Mesodermal cell (in vitro differentiated cells): ENCODE measurements around the gene RHBDL3.
"Not testable (repeated sequence)": the region's sequence is repeated elsewhere in the genome, so short reads cannot be mapped to it uniquely, and the experiment has no call there.

Source experiments
- H3K27ac ChIP-seq: 2 replicates; pipeline ENCODE4 v1.7.0; 2013; ENCODE audit warnings: mild to moderate bottlenecking, low read depth, low read length, moderate library complexity; ENCODE audit not compliant: severe bottlenecking
- H3K36me3 ChIP-seq: 2 replicates; pipeline ENCODE4 v1.7.1; 2013; ENCODE audit warnings: mild to moderate bottlenecking, low read length, moderate library complexity; ENCODE audit not compliant: control insufficient read depth, insufficient read depth
- H3K4me1 ChIP-seq: one replicate; pipeline ENCODE4 v1.7.1; 2013; ENCODE audit warnings: mild to moderate bottlenecking, low read length; ENCODE audit not compliant: insufficient read depth, control insufficient read depth, poor library complexity, severe bottlenecking
- H3K4me3 ChIP-seq: 2 replicates; pipeline ENCODE4 v1.7.0; 2013; ENCODE audit warnings: low read length, control low read depth, mild to moderate bottlenecking; ENCODE audit not compliant: insufficient read depth, poor library complexity, severe bottlenecking; ENCODE audit errors: extremely low read depth
- H3K9me3 ChIP-seq: 2 replicates; pipeline ENCODE4 v1.7.1; 2013; ENCODE audit warnings: mild to moderate bottlenecking, low read length, moderate library complexity; ENCODE audit not compliant: control insufficient read depth
- WGBS, 2 experiments: methylation state at CpG; one replicate each; pipeline ENCODE4 v1.1.5; 2013; ENCODE audit warnings: missing lambda C conversion rate in 2 of 2; ENCODE audit not compliant: insufficient coverage in 2 of 2; 5-methylcytosine and 5-hydroxymethylcytosine counted together

The RHBDL3 gene

GRCh38 chr17:32345951-32346600 is 80.4 kb downstream of the RHBDL3 start:
- H3K4me3 ChIP-seq, result no peak overlapping the region
- no peaks in the 10 kb centered on the region for H3K36me3 ChIP-seq
- no peaks in the 10 kb centered on the region for H3K4me1 ChIP-seq
- no peaks in the 10 kb centered on the region for H3K9me3 ChIP-seq
- 90 to 91% methylated on average over 10 to 11 of the region's 11 CpGs for WGBS, 2 experiments
- H3K27ac ChIP-seq, result no peak overlapping the region

GRCh38 chr17:32348483-32348800 is 82.8 kb downstream of the RHBDL3 start:
- Histone ChIP-seq H3K4me3 (no peak overlapping the region), H3K27ac (no peak overlapping the region), H3K4me1 (peaks cover 8% of the 10 kb centered on the region), H3K36me3 (peaks cover 18% of the 10 kb centered on the region), H3K9me3 (no peaks in the 10 kb centered on the region)
- WGBS, 2 experiments, result 100% methylated on average over 1 of the region's 2 CpGs; no CpG with 5 or more reads in 1 of the 2 experiments

GRCh38 chr17:32349503-32349853 is 83.8 kb downstream of the RHBDL3 start:
- peaks cover 10% of the 10 kb centered on the region for H3K4me1 ChIP-seq
- WGBS, 2 experiments, result 50 to 52% methylated on average over 13 to 14 of the region's 15 CpGs
- peaks cover 28% of the 10 kb centered on the region for H3K36me3 ChIP-seq
- H3K4me3 ChIP-seq, result peak overlapping the region; percentile 95
- H3K9me3 ChIP-seq, result no peaks in the 10 kb centered on the region
- H3K27ac ChIP-seq, result peak overlapping the region; percentile 99

GRCh38 chr17:32349854-32350665 is 84.4 kb downstream of the RHBDL3 start, which contains the start of gene ZNF207:
ZNF207 (plus strand) TSS chr17:32350157; CDS start chr17:32350286, 129 bp downstream.
- H3K4me1 ChIP-seq, result peaks cover 11% of the 10 kb centered on the region
- H3K36me3 ChIP-seq, result peaks cover 34% of the 10 kb centered on the region
- WGBS, 2 experiments, result 0 to 1% methylated on average over 31 to 32 of the region's 47 CpGs
- H3K9me3 ChIP-seq, result no peaks in the 10 kb centered on the region
- H3K27ac ChIP-seq, result peak within 1 kb of the TSS; percentile 99
- peak within 1 kb of the TSS; percentile 95 for H3K4me3 ChIP-seq

- WGBS, 2 experiments, result 0% methylated on average over 5 to 6 of the region's 20 CpGs
- no peaks in the 10 kb centered on the region for H3K9me3 ChIP-seq
- peak overlapping the region; percentile 95 for H3K4me3 ChIP-seq
- peak overlapping the region; percentile 99 for H3K27ac ChIP-seq
- H3K4me1 ChIP-seq, result peaks cover 11% of the 10 kb centered on the region
- H3K36me3 ChIP-seq, result peaks cover 42% of the 10 kb centered on the region
These were observed 85.2 kb downstream of the RHBDL3 start for GRCh38 chr17:32350666-32351418.

GRCh38 chr17:32352734-32353133 is 87.1 kb downstream of the RHBDL3 start:
- H3K27ac ChIP-seq, H3K9me3 ChIP-seq: not testable (repeated sequence)
- 94 to 95% methylated on average over 8 to 9 of the region's 9 CpGs for WGBS, 2 experiments
- H3K36me3 ChIP-seq, result peaks cover 59% of the 10 kb centered on the region
- H3K4me3 ChIP-seq, result peak overlapping the region; percentile 95
- peaks cover 14% of the 10 kb centered on the region for H3K4me1 ChIP-seq

- peaks cover 89% of the 10 kb centered on the region for H3K36me3 ChIP-seq
These were observed 90.2 kb downstream of the RHBDL3 start for GRCh38 chr17:32355649-32356377.

GRCh38 chr17:32356378-32356743 is 90.7 kb downstream of the RHBDL3 start:
- Histone ChIP-seq H3K4me3 (no peak overlapping the region), H3K4me1 (peaks cover 14% of the 10 kb centered on the region), H3K9me3 (no peaks in the 10 kb centered on the region), H3K27ac (no peak overlapping the region), H3K36me3 (peaks cover 95% of the 10 kb centered on the region)
- 100% methylated on average over 1 of the region's 3 CpGs; no CpG with 5 or more reads in 1 of the 2 experiments for WGBS, 2 experiments

More at GRCh38 chr17:32355649-32356377, 90.2 kb downstream of the RHBDL3 start:
- Histone ChIP-seq H3K4me1 (peaks cover 14% of the 10 kb centered on the region), H3K9me3 (no peaks in the 10 kb centered on the region), H3K27ac (no peak overlapping the region), H3K4me3 (no peak overlapping the region)
- WGBS, 2 experiments, result 94 to 97% methylated on average over 5 of the region's 6 CpGs

- H3K4me3 ChIP-seq, result no peak overlapping the region
- peak overlapping the region; percentile 23 for H3K27ac ChIP-seq
- no peaks in the 10 kb centered on the region for H3K9me3 ChIP-seq
- WGBS, 2 experiments, result 96 to 97% methylated on average over 4 of the region's 5 CpGs
- peaks cover 14% of the 10 kb centered on the region for H3K4me1 ChIP-seq
- peaks cover 94% of the 10 kb centered on the region for H3K36me3 ChIP-seq
These were observed 91.1 kb downstream of the RHBDL3 start for GRCh38 chr17:32356750-32357149.

- Histone ChIP-seq H3K9me3 (no peaks in the 10 kb centered on the region), H3K27ac (no peak overlapping the region), H3K36me3 (peaks cover 93% of the 10 kb centered on the region), H3K4me3 (no peak overlapping the region), H3K4me1 (peaks cover 9% of the 10 kb centered on the region)
- 95 to 97% methylated on average over 6 to 7 of the region's 8 CpGs for WGBS, 2 experiments
These were observed 92.0 kb downstream of the RHBDL3 start for GRCh38 chr17:32357615-32358014.
